Loucy (cell line): Measurements from ENCODE around the gene SMOC2.

ENCODE experiments used
- H2AFZ ChIP-seq: fragments of 200-600 bp; sonication (generic); 2 replicates; pipeline ENCODE4 v1.6.0; 2016; ENCODE audit warnings: antibody characterized with exemption, mild to moderate bottlenecking, low read length, moderate library complexity
- H3F3A ChIP-seq: fragments of 200-600 bp; 2 replicates; pipeline ENCODE4 v1.6.0; 2016; ENCODE audit warnings: antibody characterized with exemption, low read depth, mild to moderate bottlenecking
- H3K27me3 ChIP-seq: fragments of 200-600 bp; sonication (generic); 2 replicates; pipeline ENCODE4 v1.6.1; 2014; ENCODE audit warnings: low read length, mild to moderate bottlenecking; ENCODE audit not compliant: insufficient read depth, poor library complexity, severe bottlenecking
- H3K36me3 ChIP-seq: fragments of 200-600 bp; sonication (generic); 2 replicates; pipeline ENCODE4 v1.6.1; 2016; ENCODE audit warnings: low read length; ENCODE audit not compliant: insufficient read depth
- H3K4me1 ChIP-seq: fragments of 200-600 bp; sonication (generic); 2 replicates; pipeline ENCODE4 v1.5.1; 2014; ENCODE audit warnings: low read length, mild to moderate bottlenecking; ENCODE audit not compliant: insufficient read depth, poor library complexity, severe bottlenecking
- H3K4me2 ChIP-seq: fragments of 200-600 bp; sonication (generic); 2 replicates; pipeline ENCODE4 v1.6.0; 2014; ENCODE audit warnings: antibody characterized with exemption, low read length, low read depth, mild to moderate bottlenecking; ENCODE audit not compliant: poor library complexity, severe bottlenecking
- H3K4me3 ChIP-seq: fragments of 200-600 bp; sonication (generic); 2 replicates; pipeline ENCODE4 v1.5.1; 2014; ENCODE audit warnings: low read length, mild to moderate bottlenecking, mixed read lengths; ENCODE audit not compliant: poor library complexity, severe bottlenecking
- H3K79me2 ChIP-seq: fragments of 200-600 bp; sonication (generic); 2 replicates; pipeline ENCODE4 v1.6.1; 2014; ENCODE audit warnings: low read length; ENCODE audit not compliant: insufficient read depth
- H3K9ac ChIP-seq: fragments of 200-600 bp; sonication (generic); 2 replicates; pipeline ENCODE4 v1.6.0; 2014; ENCODE audit warnings: mild to moderate bottlenecking, low read depth, low read length, moderate library complexity; ENCODE audit not compliant: poor library complexity, severe bottlenecking
- H3K9me2 ChIP-seq: fragments of 200-600 bp; sonication (generic); replicated peaks from 2 replicates; pipeline ENCODE4 v1.6.1; 2016; ENCODE audit warnings: low read depth, low read length, mixed read lengths
- H3K9me3 ChIP-seq: fragments of 200-600 bp; sonication (generic); 2 replicates; pipeline ENCODE4 v1.6.1; 2014; ENCODE audit warnings: mild to moderate bottlenecking, antibody characterized with exemption, low read length, low read depth; ENCODE audit not compliant: insufficient read depth
- H4K20me1 ChIP-seq: fragments of 200-600 bp; sonication (generic); 2 replicates; pipeline ENCODE4 v1.6.0; 2014; ENCODE audit warnings: antibody characterized with exemption, low read length, mild to moderate bottlenecking; ENCODE audit not compliant: insufficient read depth, poor library complexity, severe bottlenecking
- EZH2phosphoT487 ChIP-seq: fragments of 200-600 bp; IDR thresholded peaks from 2 replicates; pipeline ENCODE4 v1.6.1; 2018; ENCODE audit warnings: antibody characterized with exemption, mild to moderate bottlenecking, moderate library complexity, borderline replicate concordance
- TF ChIP-seq, protein P1 (sequence below): fragments of 200-600 bp; sonication (generic); conservative IDR thresholded peaks from 2 replicates; pipeline ENCODE4 v1.5.1; 2014; ENCODE audit warnings: mild to moderate bottlenecking, antibody characterized with exemption, low read length

The SMOC2 gene, protein sequence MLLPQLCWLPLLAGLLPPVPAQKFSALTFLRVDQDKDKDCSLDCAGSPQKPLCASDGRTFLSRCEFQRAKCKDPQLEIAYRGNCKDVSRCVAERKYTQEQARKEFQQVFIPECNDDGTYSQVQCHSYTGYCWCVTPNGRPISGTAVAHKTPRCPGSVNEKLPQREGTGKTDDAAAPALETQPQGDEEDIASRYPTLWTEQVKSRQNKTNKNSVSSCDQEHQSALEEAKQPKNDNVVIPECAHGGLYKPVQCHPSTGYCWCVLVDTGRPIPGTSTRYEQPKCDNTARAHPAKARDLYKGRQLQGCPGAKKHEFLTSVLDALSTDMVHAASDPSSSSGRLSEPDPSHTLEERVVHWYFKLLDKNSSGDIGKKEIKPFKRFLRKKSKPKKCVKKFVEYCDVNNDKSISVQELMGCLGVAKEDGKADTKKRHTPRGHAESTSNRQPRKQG

DNA sequence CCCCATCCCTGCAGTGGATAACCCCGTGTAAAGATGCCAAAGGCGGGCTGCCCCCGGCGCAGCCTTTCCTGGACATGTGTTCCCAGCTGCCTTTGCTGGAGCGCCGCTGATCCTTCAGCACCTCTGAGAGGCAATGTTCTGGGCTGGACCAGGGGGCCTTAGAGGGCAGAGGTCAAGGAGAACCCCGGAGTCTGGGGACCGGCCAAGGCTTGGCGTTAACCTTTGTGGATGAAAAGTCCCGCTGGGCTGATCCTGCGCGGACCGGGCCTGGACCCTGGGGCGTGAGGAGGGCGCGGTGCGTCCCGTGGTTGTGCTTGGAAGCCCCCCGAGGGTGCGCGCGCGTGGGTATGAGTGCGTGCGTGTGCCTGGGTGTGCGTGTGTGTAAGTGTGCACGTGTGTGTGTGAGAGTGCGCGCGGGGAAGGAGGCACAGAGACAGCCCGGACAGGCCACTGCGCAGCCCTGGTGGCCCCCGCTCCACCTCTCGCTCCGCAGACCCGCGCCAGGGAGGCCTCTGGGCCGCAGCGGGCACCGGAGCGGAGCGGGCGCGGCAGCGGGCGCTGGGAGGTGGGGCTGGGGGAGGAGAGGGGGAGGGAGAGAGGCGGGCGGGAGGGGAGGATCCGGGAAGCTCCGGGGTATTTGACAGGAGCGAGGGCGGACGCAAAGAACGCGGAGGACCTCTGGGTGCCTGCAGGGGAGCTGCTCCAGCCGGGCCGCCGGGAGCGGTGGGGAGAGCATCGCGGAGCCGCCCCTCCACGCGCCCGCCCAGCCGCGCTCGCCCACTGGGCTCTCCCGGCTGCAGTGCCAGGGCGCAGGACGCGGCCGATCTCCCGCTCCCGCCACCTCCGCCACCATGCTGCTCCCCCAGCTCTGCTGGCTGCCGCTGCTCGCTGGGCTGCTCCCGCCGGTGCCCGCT is at the start of gene SMOC2:
Gene SMOC2 (plus strand): TSS at position 665 of the 914 bp plus-strand sequence. CDS start 187 bp downstream, at position 852.
- H3K9ac ChIP-seq = no peak within 1 kb of the TSS

DNA sequence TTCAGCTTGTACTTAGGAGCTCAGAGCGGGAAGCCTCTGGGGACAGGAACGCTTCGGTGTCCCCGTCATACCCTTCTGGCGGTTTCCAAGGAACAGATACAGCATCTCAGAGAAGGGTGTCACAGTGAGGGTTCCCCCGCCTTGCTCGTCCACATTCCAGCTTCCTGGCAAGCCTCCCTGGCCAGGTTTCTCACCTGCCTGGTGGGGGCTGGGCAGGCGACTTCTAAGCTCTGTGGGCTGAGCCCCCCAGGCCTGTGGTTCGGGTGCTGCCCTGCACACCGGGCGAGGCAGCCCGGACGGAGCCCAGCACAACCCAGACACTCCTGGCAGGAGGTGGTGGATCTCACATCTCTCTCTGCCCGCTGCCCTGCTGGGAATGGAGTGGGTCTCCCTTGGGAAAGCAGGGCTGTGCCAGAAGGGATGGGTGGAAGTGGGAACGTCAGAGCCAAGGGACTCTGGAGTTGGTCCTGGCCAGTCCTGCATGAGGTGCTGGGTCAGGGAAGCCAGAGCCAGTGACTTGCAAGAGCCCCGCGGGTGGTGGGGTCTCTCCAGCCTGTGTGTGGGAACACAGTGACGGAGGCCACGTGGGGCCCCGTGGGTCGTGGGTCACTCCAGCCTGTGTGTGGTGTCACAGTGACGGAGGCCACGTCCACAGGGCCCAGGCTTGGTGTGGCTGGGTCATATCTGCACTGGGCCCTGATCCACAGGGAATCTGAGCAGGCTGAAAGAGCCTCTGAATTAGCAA is 47.7 kb upstream of the SMOC2 start:
- no peaks in the 10 kb centered on the region for H3K27me3 ChIP-seq

More for the DNA sequence above, at the start of gene SMOC2:
- Histone ChIP-seq H3K36me3 (no peaks in the 10 kb centered on the region), H3K4me3 (no peak within 1 kb of the TSS), H3K27me3 (no peaks in the 10 kb centered on the region), H3K4me1 (no peaks in the 10 kb centered on the region), H3K9me3 (no peaks in the 10 kb centered on the region; the same call in 1 of the 2 replicates), H2AFZ (no peak within 1 kb of the TSS), H3F3A (no peaks in the 10 kb centered on the region), H4K20me1 (no peaks in the 10 kb centered on the region), H3K79me2 (no peaks in the 10 kb centered on the region), H3K4me2 (no peak within 1 kb of the TSS), H3K9me2 (no peaks in the 10 kb centered on the region)
- TF ChIP-seq, protein P1, sequence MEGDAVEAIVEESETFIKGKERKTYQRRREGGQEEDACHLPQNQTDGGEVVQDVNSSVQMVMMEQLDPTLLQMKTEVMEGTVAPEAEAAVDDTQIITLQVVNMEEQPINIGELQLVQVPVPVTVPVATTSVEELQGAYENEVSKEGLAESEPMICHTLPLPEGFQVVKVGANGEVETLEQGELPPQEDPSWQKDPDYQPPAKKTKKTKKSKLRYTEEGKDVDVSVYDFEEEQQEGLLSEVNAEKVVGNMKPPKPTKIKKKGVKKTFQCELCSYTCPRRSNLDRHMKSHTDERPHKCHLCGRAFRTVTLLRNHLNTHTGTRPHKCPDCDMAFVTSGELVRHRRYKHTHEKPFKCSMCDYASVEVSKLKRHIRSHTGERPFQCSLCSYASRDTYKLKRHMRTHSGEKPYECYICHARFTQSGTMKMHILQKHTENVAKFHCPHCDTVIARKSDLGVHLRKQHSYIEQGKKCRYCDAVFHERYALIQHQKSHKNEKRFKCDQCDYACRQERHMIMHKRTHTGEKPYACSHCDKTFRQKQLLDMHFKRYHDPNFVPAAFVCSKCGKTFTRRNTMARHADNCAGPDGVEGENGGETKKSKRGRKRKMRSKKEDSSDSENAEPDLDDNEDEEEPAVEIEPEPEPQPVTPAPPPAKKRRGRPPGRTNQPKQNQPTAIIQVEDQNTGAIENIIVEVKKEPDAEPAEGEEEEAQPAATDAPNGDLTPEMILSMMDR = no peak
- TF ChIP-seq EZH2phosphoT487 = no peak

More for the DNA sequence above, 47.7 kb upstream of the SMOC2 start:
- H3K79me2 ChIP-seq = no peaks in the 10 kb centered on the region
- no peak overlapping the region for H3K4me3 ChIP-seq
- H3K36me3 ChIP-seq = no peaks in the 10 kb centered on the region
- no peak overlapping the region for H3K9ac ChIP-seq
- H4K20me1 ChIP-seq = no peaks in the 10 kb centered on the region
- no peaks in the 10 kb centered on the region for H3K4me1 ChIP-seq
- H2AFZ ChIP-seq = no peak overlapping the region
- H3K9me3 ChIP-seq = peaks cover 20% of the 10 kb centered on the region; the same call in 1 of the 2 replicates
- TF ChIP-seq, protein P1 = no peak
- TF ChIP-seq EZH2phosphoT487 = no peak
- H3K4me2 ChIP-seq = no peak overlapping the region
- no peaks in the 10 kb centered on the region for H3K9me2 ChIP-seq
- no peaks in the 10 kb centered on the region for H3F3A ChIP-seq
